NT2/D1 (cell line): ENCODE results near the gene NUDT1.

Experiments
- DNase-seq: peaks from one replicate; pipeline ENCODE4 v3.0.0-alpha.2; 2011; ENCODE audit warnings: low read depth, low spot score
- H3K27me3 ChIP-seq: 2 replicates; pipeline ENCODE4 v1.6.0; 2011; ENCODE audit warnings: mild to moderate bottlenecking; ENCODE audit not compliant: insufficient read length, insufficient read depth
- H3K36me3 ChIP-seq: 2 replicates; pipeline ENCODE4 v1.6.1; 2011; ENCODE audit warnings: mild to moderate bottlenecking, low read length, mixed read lengths; ENCODE audit not compliant: insufficient read depth, insufficient read length
- H3K4me1 ChIP-seq: 2 replicates; pipeline ENCODE4 v1.5.1; 2011; ENCODE audit not compliant: insufficient read depth, insufficient read length
- H3K4me3 ChIP-seq: 2 replicates; pipeline ENCODE4 v1.5.1; 2011; ENCODE audit warnings: low read depth; ENCODE audit not compliant: insufficient read length
- H3K9ac ChIP-seq: 2 replicates; pipeline ENCODE4 v1.6.0; 2011; ENCODE audit warnings: low read depth; ENCODE audit not compliant: insufficient read length
- H3K9me3 ChIP-seq: 2 replicates; pipeline ENCODE4 v1.5.1; 2011; ENCODE audit warnings: mild to moderate bottlenecking, low read length; ENCODE audit not compliant: insufficient read depth
- SUZ12 ChIP-seq: IDR thresholded peaks from 2 replicates; pipeline ENCODE4 v1.6.1; 2011; ENCODE audit not compliant: insufficient read length, insufficient read depth; ENCODE audit errors: extremely low read depth
- YY1 ChIP-seq: IDR thresholded peaks from 2 replicates; pipeline ENCODE4 v1.6.1; 2011; ENCODE audit not compliant: insufficient read length, insufficient read depth
- ZNF274 ChIP-seq: IDR thresholded peaks from 2 replicates; pipeline ENCODE4 v1.6.1; 2011; ENCODE audit warnings: mild to moderate bottlenecking, low read depth, low read length

Gene NUDT1

DNA sequence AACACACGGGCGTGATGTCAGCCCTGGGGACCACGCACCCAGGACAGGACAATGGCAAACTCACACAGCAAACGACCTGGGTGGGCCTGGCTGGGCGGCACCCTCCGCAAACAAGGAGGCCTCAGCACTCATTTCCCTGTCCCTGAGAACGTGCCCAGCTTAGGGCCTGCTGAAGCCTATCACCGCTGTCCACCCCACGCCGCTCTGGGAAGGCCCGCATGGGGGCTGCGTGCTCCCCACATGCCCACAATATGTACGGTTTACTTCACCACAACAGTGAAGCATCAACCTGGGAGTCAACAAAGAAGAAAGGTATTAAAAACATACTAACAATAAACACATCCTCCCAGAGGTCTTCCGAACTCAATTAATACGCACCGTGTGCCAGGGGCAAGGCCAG lies 21.5 kb upstream of the NUDT1 start:
- no peak for TF ChIP-seq YY1
- Histone ChIP-seq H3K9me3 (no peaks in the 10 kb centered on the region), H3K4me1 (no peaks in the 10 kb centered on the region), H3K27me3 (no peaks in the 10 kb centered on the region), H3K9ac (no peak overlapping the region), H3K36me3 (peaks cover 98% of the 10 kb centered on the region), H3K4me3 (no peak overlapping the region)
- DNase-seq = no peak

- TF ChIP-seq SUZ12 = no peak
- no peak for TF ChIP-seq ZNF274
- no peak for TF ChIP-seq YY1
- Histone ChIP-seq H3K27me3 (no peaks in the 10 kb centered on the region), H3K36me3 (peaks cover 98% of the 10 kb centered on the region), H3K9me3 (no peaks in the 10 kb centered on the region), H3K4me3 (no peak overlapping the region), H3K4me1 (no peaks in the 10 kb centered on the region), H3K9ac (no peak overlapping the region)
- no peak for DNase-seq
These were observed 21.1 kb upstream of the NUDT1 start for GRCh38 chr7:2220954-2221353.

- H3K36me3 ChIP-seq = peaks cover 98% of the 10 kb centered on the region
These were observed 19.5 kb upstream of the NUDT1 start for GRCh38 chr7:2222516-2222915.

DNA sequence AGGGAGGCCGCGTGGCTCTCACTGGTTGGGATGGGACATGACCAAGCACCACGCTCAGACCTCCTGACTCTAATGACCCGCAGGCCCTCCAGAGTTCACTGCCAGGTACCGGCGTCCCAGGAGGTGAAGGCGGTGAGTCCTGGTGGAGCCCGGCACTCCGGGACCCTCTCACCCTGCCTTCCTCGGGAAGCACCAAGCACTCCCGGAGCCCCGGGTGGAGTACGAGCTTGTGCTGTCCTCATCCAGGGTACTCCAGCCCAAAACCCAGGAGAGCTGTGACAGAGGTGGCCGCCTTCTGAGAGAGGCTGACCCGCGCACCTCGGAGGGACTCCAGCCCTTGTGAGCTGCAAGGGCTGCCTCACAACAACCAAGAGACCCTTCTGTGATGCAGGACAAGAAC lies 18.7 kb upstream of the NUDT1 start:
- no peak for DNase-seq
- TF ChIP-seq YY1 (no peak), SUZ12 (no peak), ZNF274 (no peak)
- Histone ChIP-seq H3K4me3 (no peak overlapping the region), H3K36me3 (peaks cover 98% of the 10 kb centered on the region), H3K9me3 (no peaks in the 10 kb centered on the region), H3K9ac (no peak overlapping the region), H3K4me1 (no peaks in the 10 kb centered on the region), H3K27me3 (no peaks in the 10 kb centered on the region)

More at GRCh38 chr7:2222516-2222915, 19.5 kb upstream of the NUDT1 start:
- no peak for DNase-seq
- Histone ChIP-seq H3K4me1 (no peaks in the 10 kb centered on the region), H3K27me3 (no peaks in the 10 kb centered on the region), H3K9me3 (no peaks in the 10 kb centered on the region), H3K9ac (no peak overlapping the region), H3K4me3 (no peak overlapping the region)
- TF ChIP-seq ZNF274 = no peak

DNA sequence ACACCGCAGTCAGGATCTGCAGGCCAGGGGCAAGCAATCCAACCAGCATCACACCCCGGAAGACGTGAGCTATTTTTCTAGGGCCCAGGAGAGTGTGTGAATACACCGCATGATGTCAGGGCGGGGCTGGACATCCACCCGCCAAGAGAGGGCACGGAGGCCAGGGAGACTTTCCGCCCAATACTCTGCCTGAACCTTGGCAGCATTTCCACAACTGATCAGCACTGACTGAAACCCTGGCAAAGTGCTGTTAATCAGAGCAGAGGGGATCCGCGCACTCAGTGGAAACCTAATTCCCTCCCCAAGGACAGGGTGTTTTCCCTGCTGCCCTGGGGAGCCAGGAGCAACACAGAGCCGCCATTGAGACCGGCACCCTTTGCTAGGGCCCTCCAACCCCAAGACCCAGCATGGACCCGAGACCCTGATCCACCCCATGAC lies 17.5 kb upstream of the NUDT1 start:
- H3K9me3 ChIP-seq = no peaks in the 10 kb centered on the region
- no peaks in the 10 kb centered on the region for H3K4me1 ChIP-seq
- peaks cover 98% of the 10 kb centered on the region for H3K36me3 ChIP-seq
- TF ChIP-seq YY1 = no peak
- no peak for TF ChIP-seq ZNF274
- no peak for TF ChIP-seq SUZ12
- DNase-seq = no peak
- H3K4me3 ChIP-seq = no peak overlapping the region
- no peak overlapping the region for H3K9ac ChIP-seq
- H3K27me3 ChIP-seq = no peaks in the 10 kb centered on the region

DNA sequence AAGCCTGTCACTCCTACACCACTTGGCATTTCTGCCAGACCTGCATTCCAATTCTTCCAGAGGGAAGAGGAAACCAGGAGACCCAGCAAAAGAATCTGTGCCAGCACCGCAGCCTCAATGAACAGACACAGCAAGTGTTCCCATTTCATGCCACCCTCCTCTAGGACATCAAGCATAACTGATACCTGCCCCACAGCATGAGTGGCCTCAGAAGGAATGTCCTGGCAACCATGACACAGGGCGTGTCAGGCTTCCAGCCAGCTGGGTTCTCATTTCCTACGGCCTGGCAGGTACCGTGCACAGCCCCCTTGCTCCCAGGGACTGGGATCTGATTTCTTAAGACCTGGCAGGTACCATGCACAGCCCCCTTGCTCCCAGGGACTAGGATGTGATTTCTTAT lies 17.1 kb upstream of the NUDT1 start:
- TF ChIP-seq SUZ12 = no peak
- no peak for TF ChIP-seq YY1
- no peak for TF ChIP-seq ZNF274
- Histone ChIP-seq H3K9me3 (no peaks in the 10 kb centered on the region), H3K4me1 (peaks cover 2% of the 10 kb centered on the region), H3K4me3 (no peak overlapping the region), H3K36me3 (peaks cover 98% of the 10 kb centered on the region), H3K9ac (no peak overlapping the region), H3K27me3 (no peaks in the 10 kb centered on the region)
- no peak for DNase-seq

DNA sequence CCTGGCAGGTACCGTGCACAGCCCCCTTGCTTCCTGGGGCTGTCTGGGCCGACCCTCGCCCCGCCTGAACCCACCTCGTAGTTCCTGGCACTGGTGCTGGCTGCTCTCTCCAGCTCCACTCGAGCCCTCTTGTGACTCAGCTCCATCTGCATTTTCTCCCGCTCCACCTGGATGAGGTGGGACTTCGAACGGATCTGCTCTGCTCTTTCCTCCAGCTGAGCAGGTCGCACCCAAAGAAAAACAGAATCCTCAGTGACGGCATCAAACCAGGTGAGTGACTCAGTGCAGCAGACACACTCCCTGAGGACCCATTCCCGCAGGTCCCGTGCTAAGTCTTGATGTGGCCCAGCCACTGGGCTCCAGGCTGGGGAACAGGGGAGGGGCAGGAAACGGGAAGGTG lies 16.7 kb upstream of the NUDT1 start:
- no peak overlapping the region for H3K4me3 ChIP-seq
- peaks cover 98% of the 10 kb centered on the region for H3K36me3 ChIP-seq
- no peaks in the 10 kb centered on the region for H3K27me3 ChIP-seq
- H3K9me3 ChIP-seq = no peaks in the 10 kb centered on the region
- H3K9ac ChIP-seq = no peak overlapping the region
- TF ChIP-seq YY1 (no peak), ZNF274 (no peak), SUZ12 (no peak)
- no peak for DNase-seq
- H3K4me1 ChIP-seq = peaks cover 3% of the 10 kb centered on the region

DNA sequence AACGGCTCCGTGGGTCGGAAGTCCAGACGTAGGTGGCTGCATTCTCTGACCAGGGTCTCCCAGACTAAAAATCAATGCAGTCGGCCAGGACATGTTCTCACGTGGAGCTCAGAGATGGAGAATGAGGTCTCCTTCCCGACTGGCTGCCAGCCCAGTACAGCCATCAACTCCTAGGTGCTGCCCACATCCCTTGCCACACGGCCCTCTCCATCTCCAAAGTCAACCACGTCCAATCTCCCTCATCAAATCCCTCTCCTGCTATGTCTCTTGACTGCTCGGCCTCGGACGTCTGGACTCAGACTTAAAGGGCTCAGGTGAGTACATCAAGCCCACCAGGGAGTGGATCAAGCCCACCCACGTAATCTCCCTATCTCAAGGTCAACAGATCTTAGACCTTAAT lies 16.2 kb upstream of the NUDT1 start:
- DNase-seq = no peak
- Histone ChIP-seq H3K9ac (no peak overlapping the region), H3K4me1 (peaks cover 3% of the 10 kb centered on the region), H3K4me3 (no peak overlapping the region), H3K36me3 (peaks cover 98% of the 10 kb centered on the region), H3K27me3 (no peaks in the 10 kb centered on the region), H3K9me3 (no peaks in the 10 kb centered on the region)
- TF ChIP-seq ZNF274 (no peak), YY1 (no peak), SUZ12 (no peak)
